Liver (tissue), 3 donors: ENCODE data around the gene AATK.

ENCODE experiments used
- ATF3 ChIP-seq: IDR thresholded peaks from 2 replicates; pipeline ENCODE4 v1.6.1; 2016; ENCODE audit warnings: antibody characterized with exemption
- CTCF ChIP-seq: fragments of 150-350 bp; IDR thresholded peaks from 2 replicates; pipeline ENCODE4 v1.5.1; 2017; ENCODE audit warnings: improper control_type of control experiment, low read depth, low read length; ENCODE audit not compliant: missing input control
- donor health status: healthy.
- donor health status: healthy.

GRCh38 chr17:81129711-81130367, 36.2 kb downstream of the AATK start:
- TF ChIP-seq CTCF (no peak), ATF3 (no peak)
